Lung (tissue), 13 donors: ENCODE results near the gene MEGF10. TPM values are rescaled to one million over a fixed set of nuclear protein-coding genes. Genes with fewer than 3 reads are reported as not detected.

Experiments
- ATAC-seq: fragments of 200-7000 bp; cut with Tn5 transposase; one replicate; pipeline ENCODE4 v1.9.1; 2020; ENCODE audit warnings: moderate number of reproducible peaks; ENCODE audit not compliant: insufficient read depth, low FRiP score
- DNase-seq, 3 donors: peaks; one replicate each; pipeline ENCODE4 v3.0.0-alpha.2; 2013 to 2017
- H3K27ac ChIP-seq, 2 donors: one replicate each; pipeline ENCODE4 v1.5.1; 2013; ENCODE audit warnings: mild to moderate bottlenecking in 2 of 2, moderate library complexity in 2 of 2, control low read depth in 1 of 2, inconsistent platforms in 1 of 2, low read depth in 1 of 2, low read length in 1 of 2
- H3K27me3 ChIP-seq, 3 donors: one replicate each; pipeline ENCODE4 v1.5.1; 2013; ENCODE audit warnings: low read length in 2 of 3; ENCODE audit not compliant: control insufficient read depth in 3 of 3, insufficient read depth in 3 of 3
- H3K36me3 ChIP-seq, 4 donors: one replicate each; pipeline ENCODE4 v1.5.1; 2013; ENCODE audit warnings: low read length in 4 of 4, mild to moderate bottlenecking in 1 of 4, moderate library complexity in 1 of 4; ENCODE audit not compliant: control insufficient read depth in 4 of 4, insufficient read depth in 4 of 4
- H3K4me1 ChIP-seq, 5 donors: one replicate each; pipeline ENCODE4 v1.5.1; 2013; ENCODE audit warnings: low read length in 5 of 5, mild to moderate bottlenecking in 2 of 5, moderate library complexity in 1 of 5; ENCODE audit not compliant: control insufficient read depth in 5 of 5, insufficient read depth in 5 of 5
- H3K4me3 ChIP-seq: one replicate; pipeline ENCODE4 v1.5.1; 2013; ENCODE audit warnings: mild to moderate bottlenecking, control low read depth, moderate library complexity
- H3K9ac ChIP-seq, 2 donors: one replicate each; pipeline ENCODE4 v1.5.1; 2013; ENCODE audit warnings: low read length in 2 of 2, control low read depth in 1 of 2; ENCODE audit not compliant: insufficient read depth in 1 of 2
- H3K9me3 ChIP-seq, 4 donors: one replicate each; pipeline ENCODE4 v1.5.1; 2013; ENCODE audit warnings: low read length in 3 of 4, mild to moderate bottlenecking in 1 of 4, moderate library complexity in 1 of 4; ENCODE audit not compliant: control insufficient read depth in 4 of 4, insufficient read depth in 3 of 4
- CTCF ChIP-seq: IDR thresholded peaks from 2 replicates; pipeline ENCODE4 v1.5.1; 2012; ENCODE audit warnings: mild to moderate bottlenecking; ENCODE audit errors: control extremely low read depth, extremely low read depth
- WGBS, 2 donors: extraction: QIAGEN DNeasy Blood & Tissue Kit; methylation state at CpG; one replicate each; pipeline ENCODE4 v1.1.7; 2013; 5-methylcytosine and 5-hydroxymethylcytosine counted together
- polyA plus RNA-seq, 2 donors: library from polyadenylated mRNA; stranded (reverse); fragments of 200-250 nt; gene quantifications; one replicate each; pipeline ENCODE4 v1.2.1, GENCODE V29; 2013
- small RNA-seq: library from RNA; depleted of rRNA; stranded (forward); fragments of <200 nt; gene quantifications from one replicate; pipeline ENCODE3, GENCODE V24; 2014; ENCODE audit warnings: low replicate concordance
- total RNA-seq, 2 donors: library from RNA; depleted of rRNA in 1 of 2; stranded (reverse); fragments of >200 nt in 1 of 2; gene quantifications; one replicate each; pipeline ENCODE4 v1.2.1, GENCODE V29; 2014 to 2021
- donor health status: control.
- donor health status: control.
- donor health status: Bipolar disorder and iron deficiency.
- donor health status: healthy.
- donor health status: DM: yes; HTN: yes; CAD: no.

Gene MEGF10
- total and polyA plus RNA-seq, 4 donors, result 0.02 to 0.82 (median 0.12) TPM

GRCh38 chr5:127506616-127507015 is 216.0 kb downstream of the MEGF10 start:
- no peaks in the 10 kb centered on the region for H3K9me3 ChIP-seq
- H3K36me3 ChIP-seq, result no peaks in the 10 kb centered on the region
- no peak for ATAC-seq
- no peaks in the 10 kb centered on the region for H3K4me1 ChIP-seq
- 78% methylated on average over 6 of the region's 6 CpGs for WGBS, 2 donors
- H3K27me3 ChIP-seq, result no peaks in the 10 kb centered on the region
- TF ChIP-seq CTCF, result no peak
- no peak for DNase-seq
- H3K9ac ChIP-seq, result no peak overlapping the region
- H3K27ac ChIP-seq, result no peak overlapping the region
- no peak overlapping the region for H3K4me3 ChIP-seq

- ATAC-seq, result no peak
- no peaks in the 10 kb centered on the region for H3K27me3 ChIP-seq
- no peak overlapping the region for H3K9ac ChIP-seq
- no peaks in the 10 kb centered on the region for H3K4me1 ChIP-seq
- no peak overlapping the region for H3K27ac ChIP-seq
- H3K4me3 ChIP-seq, result no peak overlapping the region
- no peaks in the 10 kb centered on the region for H3K9me3 ChIP-seq
- WGBS, 2 donors, result 76 to 91% methylated on average over 2 of the region's 2 CpGs
- DNase-seq, result no peak
- no peaks in the 10 kb centered on the region for H3K36me3 ChIP-seq
- no peak for TF ChIP-seq CTCF
Observed at GRCh38 chr5:127508644-127509373, 218.2 kb downstream of the MEGF10 start.

Small RNAs within 50 kb of the gene (small RNA-seq; reads per million reads assigned to genes)
- gene AC010424.1, result not detected

Other genes with a start within 250 kb of the MEGF10 start
- gene C5orf63, start 217.3 kb upstream of the MEGF10 start, total RNA-seq, result 1 to 10 TPM; 5.6 to 9.6 TPM
- 1 to 10 TPM; 2.7 to 6.0 TPM for gene C5orf63, start 217.3 kb upstream of the MEGF10 start, polyA plus RNA-seq
- 10 to 100 TPM; 56.8 to 88.1 TPM for gene PRRC1, start 226.8 kb downstream of the MEGF10 start, total RNA-seq
- 10 to 100 TPM; 22.9 to 25.0 TPM for gene PRRC1, start 226.8 kb downstream of the MEGF10 start, polyA plus RNA-seq